Measurements from ENCODE around the gene UBAC2. TPM values are rescaled to one million over a fixed set of nuclear protein-coding genes. Genes with fewer than 3 reads are reported as not detected.

UBAC2 gene
- total and polyA plus RNA-seq, 2 donors (not counting 1 experiment from before 2014, with no cell fraction given) = 32.4 to 87.4 TPM

- TF ChIP-seq EZH2 (IDR thresholded peaks at IDR 0.05; ENCODE audit: low read length, missing control alignments) (no peak), CTCF (conservative IDR thresholded peaks at IDR 0.05 in 1 of 2, IDR thresholded peaks at IDR 0.05 in 1 of 2; ENCODE audit: low read depth in 1 of 2, low read length in 2 of 2) (no peak)
Measured at GRCh38 chr13:99304541-99304940, 103.9 kb downstream of the UBAC2 start.

GRCh38 chr13:99305158-99305557 is 104.5 kb downstream of the UBAC2 start:
- Histone ChIP-seq H4K20me1 (ENCODE audit: control insufficient read depth, extremely low read depth, insufficient read depth, low read length) (no peaks in the 10 kb centered on the region), H3K4me1 (ENCODE audit: control insufficient read depth, extremely low read depth, insufficient read depth, low read length) (peaks cover 22% of the 10 kb centered on the region), H3K27me3 (ENCODE audit: control insufficient read depth, insufficient read depth, low read length) (no peaks in the 10 kb centered on the region), H3K9ac (ENCODE audit: insufficient read depth, low read length) (no peak overlapping the region), H3K4me2 (ENCODE audit: extremely low read depth, insufficient read depth, low read length) (no peak overlapping the region), H3K79me2 (ENCODE audit: control insufficient read depth, insufficient read depth, low read length) (no peaks in the 10 kb centered on the region), H3K36me3 (ENCODE audit: control insufficient read depth, insufficient read depth, low read length) (no peaks in the 10 kb centered on the region), H3K4me3 (replicated peaks in 1 of 4; ENCODE audit: control extremely low read depth in 1 of 4, insufficient read depth in 1 of 4, low read depth in 3 of 4, low read length in 4 of 4) (no peak overlapping the region), H2AFZ (ENCODE audit: low read length) (no peak overlapping the region), H3K9me3 (ENCODE audit: control insufficient read depth, insufficient read depth, low read depth, low read length) (no peaks in the 10 kb centered on the region), H3K27ac (ENCODE audit: insufficient read depth, low read length) (no peak overlapping the region)
- DNase-seq (ENCODE audit: low read depth in 2 of 2) = no peak
- TF ChIP-seq EZH2 (IDR thresholded peaks at IDR 0.05; ENCODE audit: low read length, missing control alignments) (no peak), CTCF (conservative IDR thresholded peaks at IDR 0.05 in 1 of 2, IDR thresholded peaks at IDR 0.05 in 1 of 2; ENCODE audit: low read depth in 1 of 2, low read length in 2 of 2) (no peak)

More at GRCh38 chr13:99304541-99304940, 103.9 kb downstream of the UBAC2 start:
- peaks cover 2% of the 10 kb centered on the region for H4K20me1 ChIP-seq (ENCODE audit: control insufficient read depth, extremely low read depth, insufficient read depth, low read length)
- H3K4me3 ChIP-seq (replicated peaks in 1 of 4; ENCODE audit: control extremely low read depth in 1 of 4, insufficient read depth in 1 of 4, low read depth in 3 of 4, low read length in 4 of 4) = no peak overlapping the region
- no peak for DNase-seq (ENCODE audit: low read depth in 2 of 2)
- H3K9ac ChIP-seq (ENCODE audit: insufficient read depth, low read length) = no peak overlapping the region
- no peaks in the 10 kb centered on the region for H3K9me3 ChIP-seq (ENCODE audit: control insufficient read depth, insufficient read depth, low read depth, low read length)
- H3K27ac ChIP-seq (ENCODE audit: insufficient read depth, low read length) = no peak overlapping the region
- H2AFZ ChIP-seq (ENCODE audit: low read length) = no peak overlapping the region
- no peaks in the 10 kb centered on the region for H3K79me2 ChIP-seq (ENCODE audit: control insufficient read depth, insufficient read depth, low read length)
- no peaks in the 10 kb centered on the region for H3K27me3 ChIP-seq (ENCODE audit: control insufficient read depth, insufficient read depth, low read length)
- no peaks in the 10 kb centered on the region for H3K36me3 ChIP-seq (ENCODE audit: control insufficient read depth, insufficient read depth, low read length)
- H3K4me1 ChIP-seq (ENCODE audit: control insufficient read depth, extremely low read depth, insufficient read depth, low read length) = peaks cover 16% of the 10 kb centered on the region
- H3K4me2 ChIP-seq (ENCODE audit: extremely low read depth, insufficient read depth, low read length) = no peak overlapping the region

GRCh38 chr13:99305566-99305965 is 104.9 kb downstream of the UBAC2 start:
- TF ChIP-seq CTCF (conservative IDR thresholded peaks at IDR 0.05 in 1 of 2, IDR thresholded peaks at IDR 0.05 in 1 of 2; ENCODE audit: low read depth in 1 of 2, low read length in 2 of 2) (no peak), EZH2 (IDR thresholded peaks at IDR 0.05; ENCODE audit: low read length, missing control alignments) (no peak)
- no peak overlapping the region for H3K9ac ChIP-seq (ENCODE audit: insufficient read depth, low read length)
- no peak overlapping the region for H3K4me2 ChIP-seq (ENCODE audit: extremely low read depth, insufficient read depth, low read length)
- H2AFZ ChIP-seq (ENCODE audit: low read length) = no peak overlapping the region
- H3K4me1 ChIP-seq (ENCODE audit: control insufficient read depth, extremely low read depth, insufficient read depth, low read length) = peaks cover 24% of the 10 kb centered on the region
- H3K9me3 ChIP-seq (ENCODE audit: control insufficient read depth, insufficient read depth, low read depth, low read length) = no peaks in the 10 kb centered on the region
- H3K36me3 ChIP-seq (ENCODE audit: control insufficient read depth, insufficient read depth, low read length) = no peaks in the 10 kb centered on the region
- no peaks in the 10 kb centered on the region for H3K79me2 ChIP-seq (ENCODE audit: control insufficient read depth, insufficient read depth, low read length)
- no peaks in the 10 kb centered on the region for H3K27me3 ChIP-seq (ENCODE audit: control insufficient read depth, insufficient read depth, low read length)
- no peak for DNase-seq (ENCODE audit: low read depth in 2 of 2)
- H4K20me1 ChIP-seq (ENCODE audit: control insufficient read depth, extremely low read depth, insufficient read depth, low read length) = no peaks in the 10 kb centered on the region
- H3K27ac ChIP-seq (ENCODE audit: insufficient read depth, low read length) = no peak overlapping the region
- no peak overlapping the region for H3K4me3 ChIP-seq (replicated peaks in 1 of 4; ENCODE audit: control extremely low read depth in 1 of 4, insufficient read depth in 1 of 4, low read depth in 3 of 4, low read length in 4 of 4)

All from fibroblast of lung (primary cell).